ENCODE measurements around the gene KLHL2. TPM values are rescaled to one million over a fixed set of nuclear protein-coding genes. Genes with fewer than 3 reads are reported as not detected.

KLHL2 gene
- total RNA-seq, 1 donor from 2014 or later = 10.6 TPM

DNA sequence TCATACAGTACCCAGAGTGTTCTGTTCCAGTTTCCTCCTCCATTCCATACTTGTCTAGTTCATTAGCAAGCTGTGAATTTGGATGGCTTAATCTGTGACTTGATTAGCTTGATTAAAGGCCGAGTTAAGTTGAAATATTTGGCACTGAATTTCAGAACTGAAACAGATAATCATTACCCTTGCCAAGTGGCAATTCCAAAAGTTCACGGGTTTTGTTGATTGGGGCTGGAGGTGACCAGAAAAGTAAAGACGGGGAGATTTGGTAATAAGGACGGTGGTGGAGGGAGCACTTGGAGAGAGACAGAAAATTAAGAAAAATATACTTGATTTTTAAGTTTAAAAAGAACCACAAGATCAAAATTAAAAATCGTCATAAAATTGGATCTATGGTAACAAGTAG is 21.9 kb upstream of the KLHL2 start:
- H3K4me1 Mint-ChIP-seq (ENCODE audit: unreplicated experiment) = no peaks in the 10 kb centered on the region
- no peak overlapping the region for H3K4me3 Mint-ChIP-seq (ENCODE audit: unreplicated experiment)
- no peaks in the 10 kb centered on the region for H3K36me3 Mint-ChIP-seq (ENCODE audit: low read depth, unreplicated experiment)
- H3K27me3 Mint-ChIP-seq (ENCODE audit: unreplicated experiment) = no peaks in the 10 kb centered on the region
- DNase-seq (ENCODE audit: low spot score) = no peak
- no peaks in the 10 kb centered on the region for H3K9me3 Mint-ChIP-seq (ENCODE audit: unreplicated experiment)
- H3K27ac Mint-ChIP-seq (ENCODE audit: unreplicated experiment) = no peak overlapping the region
- TF ChIP-seq CTCF (IDR thresholded peaks at IDR 0.05; ENCODE audit: unreplicated experiment) = no peak

DNA sequence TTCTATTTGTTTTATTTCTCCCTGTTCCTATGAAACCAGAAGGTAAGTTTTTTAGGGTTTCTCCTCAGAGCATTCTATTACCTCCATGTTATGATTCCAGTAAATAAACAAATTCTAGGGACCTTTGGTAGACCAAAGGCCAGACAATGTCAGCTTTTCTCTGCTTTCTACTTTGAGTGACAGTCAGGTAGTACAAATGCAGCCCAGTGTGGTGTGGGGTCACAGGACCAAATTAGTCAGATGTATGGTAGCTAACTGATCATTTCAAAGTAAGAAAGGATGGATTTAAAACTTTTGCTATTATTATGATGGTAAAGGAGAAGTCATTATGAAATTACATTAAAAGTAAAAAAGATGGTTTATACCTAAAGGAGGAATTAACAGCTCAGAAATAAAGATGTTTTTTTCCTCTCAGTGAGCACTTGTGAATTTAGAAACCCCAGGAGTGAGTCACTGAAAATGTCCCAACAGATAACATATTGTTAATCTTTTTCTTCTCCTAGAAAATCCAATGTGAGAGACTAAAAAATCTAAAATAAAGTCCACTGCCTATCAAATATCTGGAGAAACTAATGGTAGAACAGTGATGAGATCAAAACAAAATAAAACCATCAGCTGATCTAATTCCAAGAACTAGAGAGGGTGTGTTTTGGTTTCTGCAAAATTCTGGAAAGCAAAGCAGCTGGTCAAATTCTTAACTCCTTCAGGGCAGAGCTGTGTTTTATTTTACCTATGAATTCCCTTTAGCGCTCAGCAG is 16.6 kb upstream of the KLHL2 start:
- no peaks in the 10 kb centered on the region for H3K4me1 Mint-ChIP-seq (ENCODE audit: unreplicated experiment)
- peaks cover 2% of the 10 kb centered on the region for H3K27me3 Mint-ChIP-seq (ENCODE audit: unreplicated experiment)
- no peaks in the 10 kb centered on the region for H3K9me3 Mint-ChIP-seq (ENCODE audit: unreplicated experiment)
- DNase-seq (ENCODE audit: low spot score) = no peak
- no peaks in the 10 kb centered on the region for H3K36me3 Mint-ChIP-seq (ENCODE audit: low read depth, unreplicated experiment)
- H3K4me3 Mint-ChIP-seq (ENCODE audit: unreplicated experiment) = no peak overlapping the region
- no peak overlapping the region for H3K27ac Mint-ChIP-seq (ENCODE audit: unreplicated experiment)
- TF ChIP-seq CTCF (IDR thresholded peaks at IDR 0.05; ENCODE audit: unreplicated experiment) = no peak

GRCh38 chr4:165191348-165191656 is 16.1 kb upstream of the KLHL2 start:
- H3K4me1 Mint-ChIP-seq (ENCODE audit: unreplicated experiment) = no peaks in the 10 kb centered on the region
- no peaks in the 10 kb centered on the region for H3K9me3 Mint-ChIP-seq (ENCODE audit: unreplicated experiment)
- TF ChIP-seq CTCF (IDR thresholded peaks at IDR 0.05; ENCODE audit: unreplicated experiment) = no peak
- H3K27ac Mint-ChIP-seq (ENCODE audit: unreplicated experiment) = no peak overlapping the region
- DNase-seq (ENCODE audit: low spot score) = no peak
- peaks cover 2% of the 10 kb centered on the region for H3K27me3 Mint-ChIP-seq (ENCODE audit: unreplicated experiment)
- no peaks in the 10 kb centered on the region for H3K36me3 Mint-ChIP-seq (ENCODE audit: low read depth, unreplicated experiment)
- H3K4me3 Mint-ChIP-seq (ENCODE audit: unreplicated experiment) = no peak overlapping the region

GRCh38 chr4:165191814-165192499 is 15.4 kb upstream of the KLHL2 start:
- no peak overlapping the region for H3K27ac Mint-ChIP-seq (ENCODE audit: unreplicated experiment)
- no peaks in the 10 kb centered on the region for H3K9me3 Mint-ChIP-seq (ENCODE audit: unreplicated experiment)
- DNase-seq (ENCODE audit: low spot score) = no peak
- peaks cover 4% of the 10 kb centered on the region for H3K27me3 Mint-ChIP-seq (ENCODE audit: unreplicated experiment)
- no peak for TF ChIP-seq CTCF (IDR thresholded peaks at IDR 0.05; ENCODE audit: unreplicated experiment)
- no peaks in the 10 kb centered on the region for H3K4me1 Mint-ChIP-seq (ENCODE audit: unreplicated experiment)
- no peaks in the 10 kb centered on the region for H3K36me3 Mint-ChIP-seq (ENCODE audit: low read depth, unreplicated experiment)
- H3K4me3 Mint-ChIP-seq (ENCODE audit: unreplicated experiment) = no peak overlapping the region

DNA sequence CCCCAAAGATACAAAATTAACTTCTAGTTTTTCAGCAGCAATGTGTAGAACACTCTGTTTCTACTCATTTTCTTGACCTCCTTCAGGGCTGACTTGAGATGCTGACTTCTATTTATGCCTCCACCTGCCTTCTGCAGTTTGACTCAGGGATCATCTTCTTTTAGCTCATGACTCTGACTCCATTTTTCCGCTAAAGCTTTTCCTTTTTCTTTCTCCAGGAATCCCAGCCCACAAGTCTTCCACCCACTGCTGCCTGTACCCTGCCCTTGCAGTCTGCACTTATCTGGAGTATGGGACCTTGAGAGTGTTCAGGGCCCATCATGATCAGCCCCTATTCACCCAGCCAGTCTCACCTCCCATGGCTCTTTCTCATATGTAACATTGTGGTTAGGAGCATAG is 14.9 kb upstream of the KLHL2 start:
- no peak for DNase-seq (ENCODE audit: low spot score)
- Mint-ChIP-seq H3K27ac (ENCODE audit: unreplicated experiment) (no peak overlapping the region), H3K27me3 (ENCODE audit: unreplicated experiment) (peaks cover 4% of the 10 kb centered on the region), H3K4me1 (ENCODE audit: unreplicated experiment) (no peaks in the 10 kb centered on the region), H3K36me3 (ENCODE audit: low read depth, unreplicated experiment) (no peaks in the 10 kb centered on the region), H3K4me3 (ENCODE audit: unreplicated experiment) (no peak overlapping the region), H3K9me3 (ENCODE audit: unreplicated experiment) (no peaks in the 10 kb centered on the region)
- TF ChIP-seq CTCF (IDR thresholded peaks at IDR 0.05; ENCODE audit: unreplicated experiment) = no peak
